Measurements from ENCODE around the gene UNC13C. TPM values are rescaled to one million over a fixed set of nuclear protein-coding genes. Genes with fewer than 3 reads are reported as not detected.
"Not testable (repeated sequence)": the region's sequence is repeated elsewhere in the genome, so short reads cannot be mapped to it uniquely, and the experiment has no call there.

UNC13C gene
- 10 to 100 TPM in 2 of 3 donors, 1 to 10 TPM in 1; 8.2 to 12.9 (median 10.4) TPM for polyA plus RNA-seq (ENCODE audit: insufficient read length in 3 of 3)

DNA sequence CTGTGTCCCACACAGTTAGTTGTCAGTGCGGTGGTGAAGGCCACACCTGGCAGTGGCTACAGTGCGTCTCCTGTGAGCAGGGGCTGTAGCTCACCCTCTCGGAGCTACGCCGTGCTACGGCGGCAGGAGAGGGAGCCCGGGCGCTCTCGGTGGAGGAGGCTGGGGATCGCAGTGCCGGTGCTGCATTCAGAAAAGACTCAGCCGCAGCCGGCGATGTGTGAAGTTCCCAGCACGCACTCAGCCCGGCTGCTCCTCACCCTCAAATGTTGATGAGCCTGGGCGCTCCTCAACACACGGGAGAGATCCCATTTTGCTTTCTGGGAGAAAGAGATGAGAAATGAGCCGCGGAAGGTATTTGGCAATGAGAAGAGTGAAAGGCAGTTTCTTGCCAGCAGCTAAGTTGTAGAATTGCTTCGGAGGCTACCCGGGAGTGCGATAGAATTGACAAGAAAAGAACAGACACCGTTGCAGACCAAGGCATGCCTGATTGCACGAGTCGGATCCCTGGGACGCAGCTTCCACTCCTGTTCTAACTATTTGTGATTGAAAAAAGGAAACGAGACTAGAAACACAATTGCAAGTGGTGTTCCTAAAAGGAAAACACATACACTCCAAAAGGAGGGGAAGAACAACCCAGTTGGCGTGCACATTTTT lies at the start of gene UNC13C:
UNC13C (plus strand) TSS at position 189 of the 654 bp plus-strand sequence. CDS start 34,463 bp downstream, outside the sequence.
- DNase-seq (ENCODE audit: low read depth in 3 of 3, low spot score in 2 of 3): peak in 1 of 3 donors; percentile 27

DNA sequence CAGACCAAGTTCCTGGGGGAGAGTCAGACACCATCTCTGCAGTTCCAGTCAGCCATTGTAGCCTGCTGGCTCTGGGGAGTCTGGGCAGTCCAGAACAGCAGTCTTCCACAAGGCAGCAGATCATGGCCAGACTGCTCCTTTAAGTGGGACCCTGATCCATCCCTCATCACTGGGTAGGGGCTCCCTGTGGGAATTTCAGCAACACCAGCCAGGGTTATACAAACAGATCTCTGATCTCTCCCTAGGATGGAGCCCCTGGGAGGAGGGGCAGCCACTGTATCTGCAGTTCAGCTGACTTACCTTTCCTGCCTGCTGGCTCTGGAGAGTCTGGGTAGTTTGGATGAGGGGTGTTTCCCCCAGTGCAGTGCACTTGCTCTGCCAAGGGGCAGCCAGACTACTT lies 42.1 kb upstream of the UNC13C start:
- DNase-seq (ENCODE audit: low read depth in 3 of 3, low spot score in 2 of 3): no peak

DNA sequence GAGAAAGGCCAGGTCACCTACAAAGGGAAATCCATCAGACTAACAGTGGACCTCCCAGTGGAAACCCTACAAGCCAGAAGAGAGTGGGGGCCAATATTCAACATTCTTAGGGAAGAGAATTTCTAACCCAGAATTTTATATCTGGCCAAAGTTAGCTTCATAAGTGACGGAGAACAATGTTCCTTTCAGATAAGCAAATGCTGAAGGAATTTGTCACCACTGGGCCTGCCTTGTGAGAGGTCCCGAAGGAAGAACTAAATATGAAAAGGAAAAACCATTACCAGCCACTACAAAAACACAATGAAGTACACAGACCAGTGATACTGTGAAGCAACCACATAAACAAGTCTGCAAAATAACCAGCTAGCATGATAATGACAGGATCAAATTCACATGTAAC lies 40.6 kb upstream of the UNC13C start:
- not testable (repeated sequence) for DNase-seq (ENCODE audit: low read depth in 3 of 3, low spot score in 2 of 3)

DNA sequence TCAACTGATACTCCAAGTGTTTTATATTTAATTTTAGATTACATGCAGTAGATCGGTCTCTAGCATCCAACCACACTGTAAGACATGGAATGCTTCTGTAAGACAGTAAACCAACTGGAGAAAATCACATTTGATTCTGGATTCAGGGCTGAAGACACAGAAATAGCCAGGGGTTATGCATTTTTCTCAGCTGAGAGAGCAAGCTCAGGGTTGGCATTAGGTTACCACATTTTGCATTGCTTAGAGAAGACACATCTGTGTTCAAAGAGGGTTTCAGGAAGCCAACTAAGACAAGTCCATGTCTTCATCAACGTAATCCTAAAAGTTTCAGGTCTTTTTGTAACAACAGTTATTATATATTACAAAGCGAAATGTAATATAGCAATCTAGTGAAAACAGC lies 27.7 kb upstream of the UNC13C start:
- no peak for DNase-seq (ENCODE audit: low read depth in 3 of 3, low spot score in 2 of 3)

DNA sequence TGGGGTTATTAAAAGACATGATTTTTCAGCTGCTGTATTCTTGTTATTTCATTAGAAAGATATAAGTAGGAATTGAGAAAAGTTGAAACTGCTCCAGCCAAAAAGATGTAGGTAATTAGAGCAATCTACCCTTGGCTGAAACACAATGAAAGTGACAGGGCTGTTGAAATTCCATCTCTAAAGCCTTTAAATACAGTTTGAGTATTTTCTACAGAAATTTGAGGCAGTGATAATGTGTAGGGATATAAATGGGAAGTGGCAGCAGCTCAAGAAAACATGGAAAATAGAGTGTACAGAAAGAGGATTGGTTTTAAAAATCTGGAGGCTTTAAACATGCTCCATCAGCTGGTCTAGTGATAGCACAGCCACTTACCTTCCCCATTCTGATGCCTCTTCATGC lies 22.8 kb upstream of the UNC13C start:
- no peak for DNase-seq (ENCODE audit: low read depth in 3 of 3, low spot score in 2 of 3)

DNA sequence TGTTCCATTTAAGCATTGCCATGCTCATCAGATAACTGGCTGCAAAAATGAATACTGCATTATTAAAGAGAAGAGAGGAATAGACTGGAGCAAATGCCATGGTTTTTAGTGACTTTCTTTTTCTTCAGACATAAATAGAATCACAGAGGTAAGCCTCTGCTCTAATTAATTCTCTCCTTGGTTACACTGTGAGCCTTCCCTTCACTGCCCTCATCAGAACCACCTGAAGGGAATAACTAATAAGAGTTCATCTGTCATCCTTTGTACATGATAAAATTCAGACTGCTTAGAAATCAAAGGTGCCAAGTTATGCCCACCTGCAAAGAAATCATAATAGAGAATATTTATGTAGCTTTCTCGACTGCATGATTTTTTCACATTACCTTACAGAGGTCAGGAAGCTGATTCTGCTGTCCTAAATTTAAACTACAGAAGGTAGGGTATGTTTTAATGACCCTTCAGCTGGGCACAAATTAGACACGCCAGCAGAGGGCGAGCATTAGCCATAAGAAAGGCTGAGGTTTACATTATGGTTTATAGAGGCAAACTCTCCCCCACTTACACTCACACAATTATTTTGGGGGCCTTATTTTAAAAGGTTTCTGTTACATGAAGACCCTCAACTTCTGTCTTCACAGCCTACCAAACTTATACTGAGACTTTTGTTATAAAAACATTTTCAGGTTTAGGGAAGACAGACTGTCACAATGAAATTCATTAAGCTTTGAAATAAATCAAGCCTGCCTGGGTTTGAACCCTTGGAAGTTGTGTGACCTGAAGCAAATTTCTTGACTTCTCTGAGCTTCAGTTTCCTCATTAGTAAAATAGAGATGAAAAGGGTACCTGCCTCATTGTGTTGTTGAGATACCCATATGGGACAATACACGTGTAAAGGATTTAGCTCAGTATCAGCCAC lies 15.3 kb upstream of the UNC13C start:
- no peak for DNase-seq (ENCODE audit: low read depth in 3 of 3, low spot score in 2 of 3)

- no peak for DNase-seq (ENCODE audit: low read depth in 3 of 3, low spot score in 2 of 3)
These were observed 14.4 kb upstream of the UNC13C start for GRCh38 chr15:53963801-53964200.

DNA sequence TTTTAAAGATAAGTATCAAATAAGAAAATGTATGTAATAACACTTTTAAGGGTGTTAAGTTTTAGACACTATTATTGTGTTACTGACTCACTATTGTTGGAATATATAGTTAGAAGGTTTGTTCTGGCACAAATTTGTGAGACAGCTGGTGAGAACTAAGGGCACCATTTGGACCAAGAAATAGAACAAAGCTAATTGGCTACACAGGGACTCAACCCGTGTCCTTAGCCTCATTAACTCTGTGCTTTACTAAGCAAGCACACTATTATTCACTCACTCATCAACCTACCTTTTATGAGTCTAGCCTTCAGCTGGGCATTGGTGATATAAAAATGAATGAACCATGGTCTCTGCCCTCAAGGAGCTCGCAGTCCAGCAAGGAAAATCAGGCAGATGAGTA lies 4.1 kb upstream of the UNC13C start:
- DNase-seq (ENCODE audit: low read depth in 3 of 3, low spot score in 2 of 3): no peak

- DNase-seq (ENCODE audit: low read depth in 3 of 3, low spot score in 2 of 3): no peak
These were observed 3.4 kb upstream of the UNC13C start for GRCh38 chr15:53974813-53975212.

DNA sequence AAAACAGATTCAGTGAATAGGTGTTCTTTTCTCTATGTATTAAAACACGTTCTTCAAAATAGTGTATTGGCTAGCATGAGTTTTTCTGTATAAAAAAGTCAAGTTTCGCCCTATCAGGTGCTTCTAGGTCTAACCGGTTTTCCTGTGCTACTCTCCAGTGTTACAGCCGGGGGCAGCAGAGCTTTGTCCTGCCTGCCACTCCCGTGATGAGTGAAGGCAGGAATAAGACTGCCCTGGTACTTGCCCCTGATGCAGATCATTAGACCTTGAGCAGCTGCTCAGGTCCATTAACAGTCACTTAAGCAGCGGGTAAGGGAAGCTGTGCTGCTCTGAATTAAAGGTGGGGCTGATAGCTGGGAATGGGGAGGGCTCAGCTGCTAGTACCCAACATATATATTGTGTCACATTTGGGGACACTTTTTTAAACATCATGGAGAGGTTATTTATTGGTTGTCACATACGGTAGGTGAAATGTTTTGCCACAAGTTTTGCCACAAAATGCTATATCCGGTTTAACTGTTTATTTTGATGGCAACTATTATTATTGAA lies 1.3 kb upstream of the UNC13C start:
- peak in 1 of 3 donors; percentile 13 for DNase-seq (ENCODE audit: low read depth in 3 of 3, low spot score in 2 of 3)

DNA sequence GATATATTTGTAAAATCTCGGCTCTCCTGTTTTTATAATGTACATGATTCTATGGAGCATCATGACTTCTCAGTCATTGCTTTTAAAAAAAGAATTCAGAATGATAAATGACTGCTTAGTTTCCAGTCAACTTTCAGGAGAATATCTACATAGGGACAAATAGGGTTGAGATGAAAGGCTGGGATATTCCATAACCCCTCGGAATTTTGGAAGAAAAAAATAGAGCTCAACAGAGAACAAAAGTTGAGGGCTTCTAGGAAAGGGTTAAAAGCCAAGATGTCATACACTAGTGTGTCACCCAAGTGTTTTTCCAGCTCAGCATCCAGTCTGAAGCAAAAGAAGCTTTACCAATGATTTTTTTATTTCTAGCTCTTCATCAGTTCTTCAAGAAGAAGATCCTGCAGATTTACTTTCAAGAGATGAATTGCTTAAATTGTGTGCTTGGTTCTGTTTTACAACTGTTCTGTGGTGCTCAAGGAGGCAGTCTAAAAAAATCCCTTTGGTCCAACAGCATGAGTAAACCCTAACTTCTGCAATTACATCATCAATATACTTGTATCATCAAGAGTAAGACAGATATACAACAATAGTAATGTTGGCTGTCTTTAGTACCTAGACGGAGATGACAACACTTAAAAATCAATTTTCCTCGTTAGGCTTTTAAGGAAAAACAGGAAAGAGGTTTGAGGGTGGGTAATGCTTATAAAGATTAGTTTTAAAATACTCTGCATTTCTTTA lies 979 bp downstream of the UNC13C start:
- no peak for DNase-seq (ENCODE audit: low read depth in 3 of 3, low spot score in 2 of 3)

- no peak for DNase-seq (ENCODE audit: low read depth in 3 of 3, low spot score in 2 of 3)
These were observed 1.8 kb downstream of the UNC13C start for GRCh38 chr15:53980021-53980420.

GRCh38 chr15:53982071-53982680 lies 3.9 kb downstream of the UNC13C start:
- no peak for DNase-seq (ENCODE audit: low read depth in 3 of 3, low spot score in 2 of 3)

DNA sequence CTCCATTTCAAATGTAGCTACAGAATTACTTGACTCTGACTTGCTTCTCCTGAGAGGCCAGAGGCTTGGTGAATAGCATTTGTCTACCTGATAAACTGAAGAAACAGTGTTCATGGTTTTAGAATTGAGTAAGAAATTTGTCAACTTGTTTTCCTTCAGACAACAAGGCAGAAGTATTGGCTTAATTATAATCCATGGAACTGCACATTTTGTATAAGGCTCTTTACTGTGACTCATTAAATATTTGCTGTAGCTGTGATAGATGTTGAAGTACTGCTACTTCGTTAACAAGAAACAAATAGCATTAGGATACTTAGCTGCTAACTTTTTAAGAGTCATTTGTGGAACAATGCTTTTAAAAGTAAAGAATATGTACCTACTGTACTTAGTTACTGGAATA lies 4.6 kb downstream of the UNC13C start:
- DNase-seq (ENCODE audit: low read depth in 3 of 3, low spot score in 2 of 3): no peak

- DNase-seq (ENCODE audit: low read depth in 3 of 3, low spot score in 2 of 3): no peak
These were observed 6.0 kb downstream of the UNC13C start for GRCh38 chr15:53984221-53984620.

GRCh38 chr15:53985562-53985961 lies 7.3 kb downstream of the UNC13C start:
- DNase-seq (ENCODE audit: low read depth in 3 of 3, low spot score in 2 of 3): no peak

GRCh38 chr15:53987480-53987879 lies 9.2 kb downstream of the UNC13C start:
- no peak for DNase-seq (ENCODE audit: low read depth in 3 of 3, low spot score in 2 of 3)

- DNase-seq (ENCODE audit: low read depth in 3 of 3, low spot score in 2 of 3): no peak
These were observed 29.0 kb downstream of the UNC13C start for GRCh38 chr15:54007256-54007655.

GRCh38 chr15:54011656-54012055 lies 33.4 kb downstream of the UNC13C start:
- no peak for DNase-seq (ENCODE audit: low read depth in 3 of 3, low spot score in 2 of 3)

DNA sequence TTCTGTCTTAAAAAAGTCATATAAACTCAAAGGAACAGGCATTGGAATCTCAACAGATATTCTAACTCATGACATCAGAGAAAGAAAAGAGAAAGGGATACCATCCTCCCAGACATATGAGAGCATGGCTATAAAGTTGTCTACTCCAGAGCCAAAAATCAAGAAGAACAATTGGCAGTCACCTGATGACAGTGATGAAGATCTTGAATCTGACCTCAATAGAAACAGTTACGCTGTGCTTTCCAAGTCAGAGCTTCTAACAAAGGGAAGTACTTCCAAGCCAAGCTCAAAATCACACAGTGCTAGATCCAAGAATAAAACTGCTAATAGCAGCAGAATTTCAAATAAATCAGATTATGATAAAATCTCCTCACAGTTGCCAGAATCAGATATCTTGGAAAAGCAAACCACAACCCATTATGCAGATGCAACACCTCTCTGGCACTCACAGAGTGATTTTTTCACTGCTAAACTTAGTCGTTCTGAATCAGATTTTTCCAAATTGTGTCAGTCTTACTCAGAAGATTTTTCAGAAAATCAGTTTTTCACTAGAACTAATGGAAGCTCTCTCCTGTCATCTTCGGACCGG lies 35.9 kb downstream of the UNC13C start:
- DNase-seq (ENCODE audit: low read depth in 3 of 3, low spot score in 2 of 3): no peak

Measured in right renal cortex interstitium (tissue), 3 donors.